GM19351 (cell line): ENCODE data around the gene MAML1.

Source experiments
- ATAC-seq: cut with Tn5 transposase; IDR thresholded peaks from one replicate; pipeline ENCODE4 v1.9.1; 2021; ENCODE audit warnings: mild to moderate bottlenecking, moderate library complexity; ENCODE audit not compliant: unreplicated experiment

Gene MAML1

GRCh38 chr5:179819296-179820126, 86.9 kb downstream of the MAML1 start:
- peak; percentile 16 for ATAC-seq

- ATAC-seq = no peak
Observed at GRCh38 chr5:179820127-179820482, 87.5 kb downstream of the MAML1 start.

GRCh38 chr5:179820483-179821297, 88.1 kb downstream of the MAML1 start, which contains the start of gene SQSTM1:
TSS of gene SQSTM1 (plus strand) at chr5:179820905. CDS start at chr5:179820937, 32 bp downstream.
- peak; percentile 36 for ATAC-seq

- peak; percentile 53 for ATAC-seq
Observed at GRCh38 chr5:179821298-179822058, 88.9 kb downstream of the MAML1 start.

- ATAC-seq = no peak
Observed at GRCh38 chr5:179822059-179822432, 89.4 kb downstream of the MAML1 start.

GRCh38 chr5:179822444-179822990, 89.9 kb downstream of the MAML1 start:
- no peak for ATAC-seq

- ATAC-seq = no peak
Observed at GRCh38 chr5:179823937-179824744, 91.5 kb downstream of the MAML1 start.

- ATAC-seq = no peak
Observed at GRCh38 chr5:179824745-179825112, 92.1 kb downstream of the MAML1 start.

- no peak for ATAC-seq
Observed at GRCh38 chr5:179825655-179826182, 93.1 kb downstream of the MAML1 start.
